ENCODE measurements around the gene SOCS3. TPM values are rescaled to one million over a fixed set of nuclear protein-coding genes. Genes with fewer than 3 reads are reported as not detected.

The SOCS3 gene
- total RNA-seq, 2 experiments from 2014 or later, result not detected

DNA sequence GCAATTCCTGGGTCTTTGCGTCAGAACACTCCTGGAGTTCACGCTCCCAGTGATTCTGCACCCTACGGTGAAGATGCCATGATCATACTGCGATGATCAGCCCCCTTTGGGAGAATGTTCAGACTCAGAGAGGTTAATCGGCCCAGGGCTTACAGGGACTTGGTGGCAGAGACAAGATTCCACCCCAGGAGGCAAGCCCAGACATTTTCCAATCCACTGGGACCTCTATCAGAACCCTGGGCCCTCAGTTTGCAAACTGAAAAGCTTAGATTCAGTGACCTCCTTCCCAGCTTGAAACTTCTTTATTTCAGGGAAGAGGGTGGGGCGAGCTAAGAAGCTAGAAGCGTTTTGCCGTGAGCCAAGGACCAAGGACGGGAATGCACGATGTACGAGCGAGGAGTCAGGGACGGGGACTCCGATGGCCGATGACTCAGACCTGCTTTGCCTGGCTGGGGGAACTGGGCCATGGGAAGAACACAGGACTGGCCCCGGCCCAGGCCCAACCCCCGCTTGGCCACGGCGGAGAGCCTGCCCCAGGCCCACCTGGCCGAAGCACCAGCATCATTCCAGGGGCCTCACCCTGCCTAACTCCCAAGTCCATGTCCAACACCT is 34.7 kb downstream of the SOCS3 start:
- no peak for DNase-seq (ENCODE audit: low spot score)
- H3K79me2 ChIP-seq (ENCODE audit: insufficient read depth, low read depth, low read length), result no peaks in the 10 kb centered on the region
- no peaks in the 10 kb centered on the region for H3K36me3 ChIP-seq (ENCODE audit: insufficient read depth, low read length)
- H3K9me3 ChIP-seq (ENCODE audit: low read length), result no peaks in the 10 kb centered on the region
- H4K20me1 ChIP-seq (ENCODE audit: insufficient read depth, low read length), result no peaks in the 10 kb centered on the region
- ChIA-PET CTCF (ENCODE audit: unreplicated experiment) (interaction anchor here (0.7 kb wide), 1 partner anchor 501 kb away, joined by 3 read pairs; no protein-coding TSS in a partner anchor), POLR2A (interaction anchor here (1.0 kb wide), 1 partner anchor 19 kb away, joined by 3 read pairs; no protein-coding TSS in a partner anchor)
- intact Hi-C loops (cut with micrococcal nuclease; ENCODE audit: unreplicated experiment), result no loop called here
- no peak overlapping the region for H2AFZ ChIP-seq (ENCODE audit: low read length)
- no TSS peak for BruUV-seq (replicated peaks)
- H3K4me1 ChIP-seq (ENCODE audit: insufficient read depth, low read length, poor library complexity, severe bottlenecking), result no peaks in the 10 kb centered on the region
- no peak overlapping the region for H3K27ac ChIP-seq (ENCODE audit: low read depth, low read length, poor library complexity, severe bottlenecking)
- H3K4me2 ChIP-seq (ENCODE audit: low read length), result no peak overlapping the region
- no peak overlapping the region for H3K4me3 ChIP-seq (ENCODE audit: low read depth, low read length, poor library complexity, severe bottlenecking)
- H3K9me2 ChIP-seq (ENCODE audit: insufficient read depth, low read length), result no peaks in the 10 kb centered on the region
- TF ChIP-seq, protein P1, sequence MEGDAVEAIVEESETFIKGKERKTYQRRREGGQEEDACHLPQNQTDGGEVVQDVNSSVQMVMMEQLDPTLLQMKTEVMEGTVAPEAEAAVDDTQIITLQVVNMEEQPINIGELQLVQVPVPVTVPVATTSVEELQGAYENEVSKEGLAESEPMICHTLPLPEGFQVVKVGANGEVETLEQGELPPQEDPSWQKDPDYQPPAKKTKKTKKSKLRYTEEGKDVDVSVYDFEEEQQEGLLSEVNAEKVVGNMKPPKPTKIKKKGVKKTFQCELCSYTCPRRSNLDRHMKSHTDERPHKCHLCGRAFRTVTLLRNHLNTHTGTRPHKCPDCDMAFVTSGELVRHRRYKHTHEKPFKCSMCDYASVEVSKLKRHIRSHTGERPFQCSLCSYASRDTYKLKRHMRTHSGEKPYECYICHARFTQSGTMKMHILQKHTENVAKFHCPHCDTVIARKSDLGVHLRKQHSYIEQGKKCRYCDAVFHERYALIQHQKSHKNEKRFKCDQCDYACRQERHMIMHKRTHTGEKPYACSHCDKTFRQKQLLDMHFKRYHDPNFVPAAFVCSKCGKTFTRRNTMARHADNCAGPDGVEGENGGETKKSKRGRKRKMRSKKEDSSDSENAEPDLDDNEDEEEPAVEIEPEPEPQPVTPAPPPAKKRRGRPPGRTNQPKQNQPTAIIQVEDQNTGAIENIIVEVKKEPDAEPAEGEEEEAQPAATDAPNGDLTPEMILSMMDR (conservative IDR thresholded peaks at IDR 0.05; ENCODE audit: low read length), result no peak
- TF ChIP-seq EZH2phosphoT487 (IDR thresholded peaks at IDR 0.05; ENCODE audit: borderline replicate concordance, low read depth, low read length), result no peak

- no peak overlapping the region for H2AFZ ChIP-seq (ENCODE audit: low read length)
- no peaks in the 10 kb centered on the region for H3K79me2 ChIP-seq (ENCODE audit: insufficient read depth, low read depth, low read length)
- no peaks in the 10 kb centered on the region for H3K36me3 ChIP-seq (ENCODE audit: insufficient read depth, low read length)
- POLR2A ChIA-PET, result interaction anchor here (1.0 kb wide), 1 partner anchor 20 kb away, joined by 3 read pairs; no protein-coding TSS in a partner anchor
- CTCF ChIA-PET (ENCODE audit: unreplicated experiment), result interaction anchor here (0.7 kb wide), 1 partner anchor 500 kb away, joined by 3 read pairs; no protein-coding TSS in a partner anchor
- BruUV-seq (replicated peaks), result no TSS peak
- no peaks in the 10 kb centered on the region for H3K9me2 ChIP-seq (ENCODE audit: insufficient read depth, low read length)
- no peaks in the 10 kb centered on the region for H3K9me3 ChIP-seq (ENCODE audit: low read length)
- TF ChIP-seq, protein P1 (conservative IDR thresholded peaks at IDR 0.05; ENCODE audit: low read length), result no peak
- TF ChIP-seq EZH2phosphoT487 (IDR thresholded peaks at IDR 0.05; ENCODE audit: borderline replicate concordance, low read depth, low read length), result no peak
- no peaks in the 10 kb centered on the region for H3K4me1 ChIP-seq (ENCODE audit: insufficient read depth, low read length, poor library complexity, severe bottlenecking)
- DNase-seq (ENCODE audit: low spot score), result no peak
- no peaks in the 10 kb centered on the region for H4K20me1 ChIP-seq (ENCODE audit: insufficient read depth, low read length)
- H3K4me3 ChIP-seq (ENCODE audit: low read depth, low read length, poor library complexity, severe bottlenecking), result no peak overlapping the region
- intact Hi-C loops (cut with micrococcal nuclease; ENCODE audit: unreplicated experiment), result no loop called here
- no peak overlapping the region for H3K4me2 ChIP-seq (ENCODE audit: low read length)
- H3K27ac ChIP-seq (ENCODE audit: low read depth, low read length, poor library complexity, severe bottlenecking), result no peak overlapping the region
These were observed 35.3 kb downstream of the SOCS3 start for GRCh38 chr17:78324391-78325075.

All from OCI-LY7 (cell line).